Endothelial cell of umbilical vein (primary cell): Measurements from ENCODE around the gene AHRR. TPM values are rescaled to one million over a fixed set of nuclear protein-coding genes. Genes with fewer than 3 reads are reported as not detected.

Experiments
- BruUV-seq: library from RNA; stranded (reverse); fragments of 400-500 nt; replicated peaks from 2 replicates; lab custom pipeline; 2021; lab: Mats Ljungman, UMichigan
- CTCF ChIA-PET: fragments of 300-600, 350-600 bp; sonication (Branson Sonifier 250); formaldehyde crosslinking; loops from one replicate; lab custom pipeline; 2021; ENCODE audit warnings: antibody characterized with exemption, inconsistent platforms; lab: Charles Lee
- POLR2A ChIA-PET: fragments of 300-600, 350-600 bp; sonication (Branson Sonifier 250); formaldehyde crosslinking; loops from one replicate; lab custom pipeline; 2021; ENCODE audit warnings: antibody characterized with exemption, inconsistent platforms; lab: Charles Lee
- DNase-seq: peaks from one replicate; pipeline ENCODE4 v3.0.0-alpha.2; 2011; ENCODE audit warnings: low read depth, low spot score
- FAIRE-seq: peaks from 2 replicates; lab custom pipeline; 2011; peaks lifted over from hg19 to GRCh38; lab: Jason Lieb, UNC
- H2AFZ ChIP-seq: 2 replicates; pipeline ENCODE4 v1.6.0; 2012; ENCODE audit warnings: low read depth, low read length, control low read depth, inconsistent platforms
- H3K27ac ChIP-seq: 2 replicates; pipeline ENCODE4 v1.5.1; 2011; ENCODE audit warnings: low read depth, mild to moderate bottlenecking, control low read depth, low read length, moderate library complexity; ENCODE audit not compliant: insufficient read depth
- H3K27me3 ChIP-seq, 2 experiments: 2 replicates each; pipeline versions ENCODE4 v1.6.0 to v1.6.1; 2011; ENCODE audit warnings: low read length in 2 of 2, mixed read lengths in 1 of 2; ENCODE audit not compliant: control insufficient read depth in 2 of 2, insufficient read depth in 2 of 2
- H3K36me3 ChIP-seq, 2 experiments: 2 replicates in 1 of 2; 3 replicates in 1 of 2; pipeline ENCODE4 v1.5.1; 2011; ENCODE audit warnings: low read length in 2 of 2, mild to moderate bottlenecking in 1 of 2, moderate library complexity in 1 of 2; ENCODE audit not compliant: control insufficient read depth in 2 of 2, insufficient read depth in 2 of 2; ENCODE audit errors: extremely low read depth in 1 of 2
- H3K4me1 ChIP-seq: 3 replicates; pipeline ENCODE4 v1.5.1; 2011; ENCODE audit warnings: mild to moderate bottlenecking, low read length; ENCODE audit not compliant: control insufficient read depth, insufficient read depth; ENCODE audit errors: extremely low read depth
- H3K4me2 ChIP-seq: 2 replicates; pipeline ENCODE4 v1.6.1; 2011; ENCODE audit warnings: low read length, control low read depth, mixed read lengths; ENCODE audit not compliant: insufficient read depth
- H3K4me3 ChIP-seq, 3 experiments: fragments of 200-600 bp in 1 of 3; sonication (generic), shearing (Covaris generic) in 1 of 3; replicated peaks in 1 of 3; 2 replicates each; pipeline ENCODE4 v1.5.1; 2011 to 2016; ENCODE audit warnings: control low read depth in 3 of 3, low read length in 3 of 3, mild to moderate bottlenecking in 2 of 3, inconsistent platforms in 1 of 3, low read depth in 1 of 3, moderate library complexity in 1 of 3; ENCODE audit not compliant: insufficient read depth in 1 of 3
- H3K79me2 ChIP-seq: 2 replicates; pipeline ENCODE4 v1.6.0; 2012; ENCODE audit warnings: low read length, inconsistent platforms; ENCODE audit not compliant: control insufficient read depth, insufficient read depth
- H3K9ac ChIP-seq: replicated peaks from 2 replicates; pipeline ENCODE3; 2011; ENCODE audit warnings: low read length, control low read depth; ENCODE audit not compliant: insufficient read depth; ENCODE audit errors: extremely low read depth
- H3K9me1 ChIP-seq: replicated peaks from 3 replicates; pipeline ENCODE4 v1.6.0; 2011; ENCODE audit warnings: mild to moderate bottlenecking, low read length; ENCODE audit not compliant: control insufficient read depth, insufficient read depth; ENCODE audit errors: extremely low read depth
- H3K9me3 ChIP-seq: replicated peaks from 2 replicates; pipeline ENCODE4 v1.5.1; 2012; ENCODE audit warnings: low read length, inconsistent platforms; ENCODE audit not compliant: control insufficient read depth, insufficient read depth
- H4K20me1 ChIP-seq: replicated peaks from 2 replicates; pipeline ENCODE3; 2011; ENCODE audit warnings: mild to moderate bottlenecking, low read length; ENCODE audit not compliant: control insufficient read depth, insufficient read depth; ENCODE audit errors: extremely low read depth
- CTCF ChIP-seq, 2 donors: IDR thresholded peaks; 1 replicate in 1 of 2; 2 replicates in 1 of 2; pipeline ENCODE4 v1.5.1; 2011; ENCODE audit warnings: low read length in 2 of 2, mild to moderate bottlenecking in 2 of 2, moderate library complexity in 2 of 2, control low read depth in 1 of 2, inconsistent platforms in 1 of 2, low read depth in 1 of 2; ENCODE audit not compliant: insufficient read depth in 1 of 2; ENCODE audit errors: extremely low read depth in 1 of 2
- EZH2 ChIP-seq: IDR thresholded peaks from 2 replicates; pipeline ENCODE4 v1.6.1; 2012; ENCODE audit warnings: borderline replicate concordance, low read depth, mild to moderate bottlenecking, moderate library complexity, low read length, inconsistent platforms; ENCODE audit not compliant: severe bottlenecking
- FOS ChIP-seq: IDR thresholded peaks from 2 replicates; pipeline ENCODE4 v1.6.1; 2011; ENCODE audit warnings: mild to moderate bottlenecking, low read length, moderate library complexity, borderline replicate concordance; ENCODE audit not compliant: insufficient read depth
- GATA2 ChIP-seq: IDR thresholded peaks from 2 replicates; pipeline ENCODE4 v1.7.0; 2011; ENCODE audit warnings: low read depth, mild to moderate bottlenecking, moderate library complexity, mixed read lengths, low read length; ENCODE audit not compliant: insufficient read length, insufficient read depth
- JUN ChIP-seq: IDR thresholded peaks from 2 replicates; pipeline ENCODE4 v1.6.1; 2011; ENCODE audit warnings: borderline replicate concordance, low read depth; ENCODE audit not compliant: insufficient read length, insufficient read depth
- MAX ChIP-seq: IDR thresholded peaks from 2 replicates; pipeline ENCODE4 v1.6.1; 2011; ENCODE audit not compliant: insufficient read depth, insufficient read length
- MYC ChIP-seq: IDR thresholded peaks from one replicate; pipeline ENCODE4 v1.6.1; 2011; ENCODE audit warnings: mild to moderate bottlenecking, low read depth, low read length
- POLR2A ChIP-seq: IDR thresholded peaks from 2 replicates; pipeline ENCODE4 v1.6.1; 2012; ENCODE audit warnings: low read depth, mild to moderate bottlenecking, control low read depth, low read length
- POLR2AphosphoS5 ChIP-seq: IDR thresholded peaks from 2 replicates; pipeline ENCODE4 v1.6.1; 2012; ENCODE audit warnings: low read depth, mild to moderate bottlenecking, control low read depth, low read length, moderate library complexity; ENCODE audit not compliant: insufficient read depth
- dilution Hi-C: fragments of 300-500 bp; cut with MboI; formaldehyde crosslinking; loops from one replicate; pipeline ENCODE4 v1.15.0; 2019; ENCODE audit warnings: low sequenced_read_pairs; ENCODE audit not compliant: extremely low pct_ligation_motif_present
- intact Hi-C: fragments of 100-400 bp; cut with micrococcal nuclease; formaldehyde crosslinking; loops from one replicate; pipeline ENCODE4 v1.10.0; 2022
- polyA plus RNA-seq, 4 experiments: library from polyadenylated mRNA; depleted of rRNA in 3 of 4; stranded (reverse) in 3 of 4; unstranded in 1 of 4; fragments of >200 nt; gene quantifications; 2 replicates each; pipeline versions ENCODE4 v1.2.1 to v1.2.3, GENCODE V29; 2011 to 2012; ENCODE audit warnings: missing spikeins in 1 of 4
- total RNA-seq: library from RNA; stranded (reverse); gene quantifications from 2 replicates; pipeline ENCODE4 v1.2.3, GENCODE V29; 2021

Gene AHRR
- total and polyA plus RNA-seq, 2 donors (not counting 3 experiments of a cell fraction or from before 2014, with no cell fraction given) = 3.1 to 7.3 TPM

DNA sequence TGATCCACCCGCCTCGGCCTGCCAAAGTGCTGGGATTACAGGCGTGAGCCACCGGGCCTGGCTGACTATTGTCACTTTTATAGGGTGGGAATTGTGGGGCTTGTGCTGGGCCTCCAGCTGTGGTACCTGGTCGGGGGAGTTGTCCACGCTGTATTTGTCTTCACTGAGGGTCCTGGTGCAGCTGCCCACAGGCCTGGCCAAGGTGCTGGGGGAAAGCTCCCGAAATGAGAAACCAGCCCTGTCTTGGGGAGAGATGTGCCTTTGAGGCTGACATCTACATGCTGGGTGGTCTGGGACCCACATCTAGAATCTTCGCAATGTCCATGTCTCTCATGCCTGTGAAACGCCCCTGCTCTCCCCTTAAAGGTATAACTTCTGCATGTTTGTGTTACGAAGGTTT, 124.1 kb downstream of the AHRR start:
- no peaks in the 10 kb centered on the region for H3K27me3 ChIP-seq
- no peak for DNase-seq
- FAIRE-seq = no peak
- dilution Hi-C loops = no loop called here
- H4K20me1 ChIP-seq = no peaks in the 10 kb centered on the region
- no TSS peak for BruUV-seq
- H3K27ac ChIP-seq = no peak overlapping the region
- ChIA-PET CTCF (interaction anchor here (0.6 to 3.7 kb wide), 5 partner anchors 32 to 1199 kb away, joined by 3 to 38 read pairs (median 8); no protein-coding TSS in a partner anchor), POLR2A (no interaction called here)
- intact Hi-C loops = no loop called here
- H3K79me2 ChIP-seq = peaks cover 12% of the 10 kb centered on the region
- H2AFZ ChIP-seq = no peak overlapping the region
- peaks cover 5 to 15% of the 10 kb centered on the region in 2 experiments for H3K36me3 ChIP-seq
- TF ChIP-seq POLR2AphosphoS5 (no peak), CTCF (IDR thresholded peaks at IDR 0.05; ENCODE audit: extremely low read depth in 1 of 2, insufficient read depth in 1 of 2, low read depth in 1 of 2, low read length in 2 of 2) (no peak), MYC (no peak), GATA2 (no peak), JUN (no peak), POLR2A (no peak), EZH2 (no peak), MAX (no peak), FOS (no peak)
- H3K4me3 ChIP-seq = no peak overlapping the region
- H3K4me1 ChIP-seq = peaks cover 10% of the 10 kb centered on the region
- H3K9me3 ChIP-seq = no peaks in the 10 kb centered on the region
- no peak overlapping the region for H3K4me2 ChIP-seq
- no peaks in the 10 kb centered on the region for H3K9me1 ChIP-seq
- no peak overlapping the region for H3K9ac ChIP-seq
